ENCODE data around the gene ZSCAN5B. TPM values are rescaled to one million over a fixed set of nuclear protein-coding genes. Genes with fewer than 3 reads are reported as not detected.
"Not testable (repeated sequence)": the region's sequence is repeated elsewhere in the genome, so short reads cannot be mapped to it uniquely, and the experiment has no call there.

The ZSCAN5B gene
- total and polyA plus RNA-seq, 12 donors: 0.06 TPM; not detected in 11

DNA sequence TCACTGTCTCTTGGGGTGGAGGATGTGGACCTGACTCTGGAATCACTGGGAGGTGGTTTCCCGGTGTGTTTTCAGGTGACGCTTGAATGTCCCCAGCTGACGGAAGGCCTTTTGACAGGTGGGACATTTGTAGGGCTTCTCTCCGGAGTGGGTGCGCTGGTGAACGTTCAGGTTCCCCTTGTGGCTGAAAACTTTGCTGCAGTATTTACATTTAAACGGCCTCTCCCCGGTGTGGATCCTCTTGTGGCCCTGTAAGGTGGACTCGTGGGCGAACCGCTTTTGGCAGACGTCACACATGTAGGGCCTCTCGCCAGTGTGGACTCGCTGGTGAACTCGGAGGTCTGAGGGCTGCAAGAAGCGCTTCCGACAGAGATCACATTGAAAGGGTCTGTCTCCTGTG, 7.8 kb downstream of the ZSCAN5B start:
- Histone ChIP-seq H3K4me3 (no peak overlapping the region), H3K9me3 (no peaks in the 10 kb centered on the region), H3K27me3 (peaks cover 0 to 22% (median 6%) of the 10 kb centered on the region in 7 donors), H3K36me3 (no peaks in the 10 kb centered on the region), H3K4me1 (no peaks in the 10 kb centered on the region), H3K27ac (no peak overlapping the region)
- no peak for ATAC-seq
- WGBS, 2 donors: 74 to 77% methylated on average over 17 of the region's 17 CpGs
- TF ChIP-seq, protein P1, sequence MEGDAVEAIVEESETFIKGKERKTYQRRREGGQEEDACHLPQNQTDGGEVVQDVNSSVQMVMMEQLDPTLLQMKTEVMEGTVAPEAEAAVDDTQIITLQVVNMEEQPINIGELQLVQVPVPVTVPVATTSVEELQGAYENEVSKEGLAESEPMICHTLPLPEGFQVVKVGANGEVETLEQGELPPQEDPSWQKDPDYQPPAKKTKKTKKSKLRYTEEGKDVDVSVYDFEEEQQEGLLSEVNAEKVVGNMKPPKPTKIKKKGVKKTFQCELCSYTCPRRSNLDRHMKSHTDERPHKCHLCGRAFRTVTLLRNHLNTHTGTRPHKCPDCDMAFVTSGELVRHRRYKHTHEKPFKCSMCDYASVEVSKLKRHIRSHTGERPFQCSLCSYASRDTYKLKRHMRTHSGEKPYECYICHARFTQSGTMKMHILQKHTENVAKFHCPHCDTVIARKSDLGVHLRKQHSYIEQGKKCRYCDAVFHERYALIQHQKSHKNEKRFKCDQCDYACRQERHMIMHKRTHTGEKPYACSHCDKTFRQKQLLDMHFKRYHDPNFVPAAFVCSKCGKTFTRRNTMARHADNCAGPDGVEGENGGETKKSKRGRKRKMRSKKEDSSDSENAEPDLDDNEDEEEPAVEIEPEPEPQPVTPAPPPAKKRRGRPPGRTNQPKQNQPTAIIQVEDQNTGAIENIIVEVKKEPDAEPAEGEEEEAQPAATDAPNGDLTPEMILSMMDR (IDR thresholded peaks at IDR 0.05): no peak
- DNase-seq: no peak
- intact Hi-C loops (cut with DNase I): no loop called here

DNA sequence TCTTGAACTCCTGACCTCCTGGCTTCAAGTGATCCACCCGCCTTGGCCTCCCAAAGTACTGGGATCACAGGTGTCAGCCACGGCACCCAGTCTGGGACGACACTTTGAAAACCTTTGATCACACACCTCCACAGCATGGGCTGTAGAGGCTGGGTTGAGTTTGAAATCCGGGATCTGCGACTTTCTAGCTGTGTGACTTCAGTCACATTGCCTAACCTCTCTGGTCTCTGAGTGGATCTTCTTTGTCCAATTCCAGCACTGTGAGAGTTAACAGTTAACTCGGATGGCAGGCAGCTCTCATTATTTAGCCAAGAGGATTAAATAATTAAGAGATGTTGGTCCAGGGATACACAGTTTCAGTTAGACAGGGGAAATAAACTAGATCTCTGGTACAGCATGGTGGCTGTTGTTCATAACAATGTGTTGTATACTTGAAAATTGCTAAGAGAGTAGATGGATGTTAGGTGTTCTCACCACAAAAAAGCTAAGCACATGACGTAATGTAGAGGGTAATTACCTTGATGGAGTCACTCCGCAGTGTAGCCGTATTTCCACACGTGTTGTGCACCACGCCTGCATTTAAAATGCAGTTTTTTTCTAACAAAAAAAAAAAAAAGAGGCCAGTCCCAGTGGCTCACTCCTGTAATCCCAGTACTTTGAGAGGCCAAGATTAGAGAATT, 19.9 kb downstream of the ZSCAN5B start:
- WGBS, 2 donors: 62 to 64% methylated on average over 11 of the region's 11 CpGs
- H3K27me3 ChIP-seq: peaks cover 0 to 49% (median 29%) of the 10 kb centered on the region in 7 donors
- intact Hi-C loops (cut with DNase I): loop anchor here in 3 of 10 donors (2.0 to 10.0 kb wide), 3 partner anchors 105 to 177 kb away; no protein-coding TSS in a partner anchor

DNA sequence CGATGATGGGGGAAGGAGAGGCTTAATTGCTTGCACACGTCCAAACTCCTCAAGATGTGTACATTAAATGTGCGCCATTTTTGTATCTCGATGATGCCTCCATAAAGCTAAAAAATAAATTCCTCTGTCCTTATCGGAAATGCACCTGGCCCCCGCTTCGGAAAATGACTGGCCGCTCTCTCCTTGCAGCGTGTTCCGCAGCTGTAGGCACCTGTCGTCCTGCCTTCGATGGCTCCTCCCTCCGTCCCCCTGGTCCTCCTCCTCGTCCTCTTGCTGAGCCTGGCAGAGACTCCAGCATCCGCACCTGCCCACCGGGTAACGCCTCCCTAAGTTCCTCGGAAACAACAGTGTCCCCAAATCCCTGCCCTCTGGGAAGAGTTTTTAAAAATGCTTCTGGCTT, 20.7 kb downstream of the ZSCAN5B start:
- no peak for ATAC-seq
- intact Hi-C loops (cut with DNase I): loop anchor here in 2 of 10 donors (10.0 kb wide), 2 partner anchors 168 to 178 kb away; no protein-coding TSS in a partner anchor
- no peaks in the 10 kb centered on the region for H3K36me3 ChIP-seq
- peaks cover 0 to 2% (median 0%) of the 10 kb centered on the region in 9 donors for H3K4me1 ChIP-seq
- no peak overlapping the region for H3K27ac ChIP-seq
- no peak overlapping the region for H3K4me3 ChIP-seq
- no peaks in the 10 kb centered on the region for H3K9me3 ChIP-seq
- H3K27me3 ChIP-seq: peaks cover 0 to 45% (median 29%) of the 10 kb centered on the region in 7 donors
- DNase-seq: no peak
- 72 to 76% methylated on average over 18 of the region's 18 CpGs for WGBS, 2 donors
- TF ChIP-seq, protein P1 (IDR thresholded peaks at IDR 0.05): no peak

More for the DNA sequence above, 19.9 kb downstream of the ZSCAN5B start:
- H3K4me3 ChIP-seq: no peak overlapping the region
- no peak overlapping the region for H3K27ac ChIP-seq
- DNase-seq: no peak
- no peaks in the 10 kb centered on the region for H3K4me1 ChIP-seq
- H3K36me3 ChIP-seq: no peaks in the 10 kb centered on the region
- no peak for ATAC-seq
- no peaks in the 10 kb centered on the region for H3K9me3 ChIP-seq
- TF ChIP-seq, protein P1 (IDR thresholded peaks at IDR 0.05): no peak

DNA sequence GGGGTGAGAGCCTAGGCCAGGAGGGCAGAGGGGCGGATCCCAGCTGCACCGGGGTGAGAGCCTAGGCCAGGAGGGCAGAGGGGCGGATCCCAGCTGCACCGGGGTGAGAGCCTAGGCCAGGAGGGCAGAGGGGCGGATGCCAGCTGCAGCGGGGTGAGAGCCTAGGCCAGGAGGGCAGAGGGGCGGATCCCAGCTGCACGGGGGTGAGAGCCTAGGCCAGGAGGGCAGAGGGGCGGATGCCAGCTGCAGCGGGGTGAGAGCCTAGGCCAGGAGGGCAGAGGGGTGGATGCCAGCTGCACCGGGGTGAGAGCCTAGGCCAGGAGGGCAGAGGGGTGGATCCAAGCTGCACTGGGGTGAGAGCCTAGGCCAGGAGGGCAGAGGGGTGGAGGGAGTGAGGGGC, 21.3 kb downstream of the ZSCAN5B start:
- intact Hi-C loops (cut with DNase I): loop anchor here in 2 of 10 donors (10.0 kb wide), 2 partner anchors 168 to 178 kb away; no protein-coding TSS in a partner anchor

DNA sequence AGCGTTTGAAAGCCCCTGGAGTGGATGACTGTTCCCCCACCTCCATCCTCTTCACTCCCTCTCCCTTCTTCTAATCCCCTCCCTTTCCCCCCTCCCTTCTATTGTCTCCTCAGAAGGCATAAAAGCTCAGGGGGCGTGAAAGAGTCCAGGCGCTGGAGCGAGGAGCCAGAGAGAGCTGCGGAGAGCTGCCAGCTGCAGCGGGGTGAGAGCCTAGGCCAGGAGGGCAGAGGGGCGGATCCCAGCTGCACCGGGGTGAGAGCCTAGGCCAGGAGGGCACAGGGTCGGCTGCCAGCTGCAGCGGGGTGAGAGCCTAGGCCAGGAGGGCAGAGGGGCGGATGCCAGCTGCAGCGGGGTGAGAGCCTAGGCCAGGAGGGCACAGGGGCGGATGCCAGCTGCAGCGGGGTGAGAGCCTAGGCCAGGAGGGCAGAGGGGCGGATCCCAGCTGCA, 21.7 kb downstream of the ZSCAN5B start, which contains the start of gene GALP:
Gene GALP (plus strand): TSS at position 148 of the 447 bp plus-strand sequence. CDS start 1,101 bp downstream, outside the sequence.
- ATAC-seq, H3K4me1 ChIP-seq, H3K9me3 ChIP-seq, H3K36me3 ChIP-seq, H3K27ac ChIP-seq, DNase-seq, H3K4me3 ChIP-seq: not testable (repeated sequence)
- intact Hi-C loops (cut with DNase I): loop anchor here in 2 of 10 donors (10.0 kb wide), 2 partner anchors 169 to 179 kb away; no protein-coding TSS in a partner anchor
- peaks cover 0 to 45% (median 29%) of the 10 kb centered on the region in 7 donors for H3K27me3 ChIP-seq
- 46 to 47% methylated on average over 15 of the region's 15 CpGs for WGBS, 2 donors

More for the DNA sequence above, 21.3 kb downstream of the ZSCAN5B start:
- not testable (repeated sequence) for H3K4me1 ChIP-seq, H3K36me3 ChIP-seq, H3K9me3 ChIP-seq, ATAC-seq, H3K27ac ChIP-seq, DNase-seq, H3K4me3 ChIP-seq
- H3K27me3 ChIP-seq: peaks cover 0 to 45% (median 29%) of the 10 kb centered on the region in 7 donors
- 80 to 81% methylated on average over 9 of the region's 11 CpGs for WGBS, 2 donors
